Neuronal stem cell (in vitro differentiated cells): Measurements from ENCODE around the gene SH2D3C.
"Not testable (repeated sequence)": the region's sequence is repeated elsewhere in the genome, so short reads cannot be mapped to it uniquely, and the experiment has no call there.

Experiments
- DNase-seq: peaks from one replicate; pipeline ENCODE4 v3.0.0-alpha.2; 2013; ENCODE audit warnings: low spot score
- H2AFZ ChIP-seq: one replicate; pipeline ENCODE4 v1.6.1; 2013; ENCODE audit warnings: mild to moderate bottlenecking, low read length, inconsistent platforms
- H2AK5ac ChIP-seq: 2 replicates; pipeline ENCODE4 v1.6.1; 2013; ENCODE audit warnings: low read depth, mild to moderate bottlenecking, inconsistent platforms, low read length, moderate library complexity, mixed read lengths
- H2BK120ac ChIP-seq: 2 replicates; pipeline ENCODE4 v1.6.1; 2013; ENCODE audit warnings: low read depth, mild to moderate bottlenecking, inconsistent platforms, low read length, moderate library complexity, mixed read lengths
- H2BK12ac ChIP-seq: one replicate; pipeline ENCODE4 v1.6.1; 2013; ENCODE audit warnings: low read length, inconsistent platforms
- H2BK15ac ChIP-seq: 2 replicates; pipeline ENCODE4 v1.6.1; 2013; ENCODE audit warnings: mild to moderate bottlenecking, low read length, inconsistent platforms, mixed read lengths
- H2BK5ac ChIP-seq: one replicate; pipeline ENCODE4 v1.6.1; 2013; ENCODE audit warnings: inconsistent platforms, mild to moderate bottlenecking, low read length, moderate library complexity
- H3K14ac ChIP-seq: one replicate; pipeline ENCODE4 v1.6.1; 2013; ENCODE audit warnings: low read length, inconsistent platforms
- H3K18ac ChIP-seq: 2 replicates; pipeline ENCODE4 v1.6.1; 2013; ENCODE audit warnings: low read length, inconsistent platforms
- H3K23ac ChIP-seq: 2 replicates; pipeline ENCODE4 v1.6.1; 2013; ENCODE audit warnings: low read depth, mild to moderate bottlenecking, mixed read lengths, low read length, inconsistent platforms; ENCODE audit not compliant: poor library complexity
- H3K27ac ChIP-seq: replicated peaks from 3 replicates; pipeline ENCODE4 v1.5.1; 2013; ENCODE audit warnings: low read length, inconsistent platforms
- H3K27me3 ChIP-seq, 3 experiments: 2 replicates each; pipeline ENCODE4 v1.6.1; 2013; ENCODE audit warnings: low read length in 3 of 3, mild to moderate bottlenecking in 2 of 3, inconsistent platforms in 1 of 3, low read depth in 1 of 3, mixed read lengths in 1 of 3, moderate library complexity in 1 of 3; ENCODE audit not compliant: control insufficient read depth in 3 of 3, insufficient read depth in 3 of 3
- H3K36me3 ChIP-seq, 2 donors: replicated peaks in 1 of 2; 2 replicates each; pipeline ENCODE4 v1.6.1; 2013; ENCODE audit warnings: low read length in 2 of 2; ENCODE audit not compliant: control insufficient read depth in 2 of 2, insufficient read depth in 2 of 2
- H3K4ac ChIP-seq: 2 replicates; pipeline ENCODE4 v1.6.1; 2013; ENCODE audit warnings: inconsistent platforms, mild to moderate bottlenecking, low read length, moderate library complexity
- H3K4me1 ChIP-seq, 2 donors: 1 replicate in 1 of 2; 2 replicates in 1 of 2; pipeline ENCODE4 v1.6.1; 2013; ENCODE audit warnings: low read length in 2 of 2, low read depth in 1 of 2; ENCODE audit not compliant: control insufficient read depth in 2 of 2, insufficient read depth in 1 of 2
- H3K4me2 ChIP-seq: one replicate; pipeline ENCODE4 v1.6.1; 2013; ENCODE audit warnings: mild to moderate bottlenecking, low read length, inconsistent platforms; ENCODE audit not compliant: insufficient read depth, poor library complexity, severe bottlenecking
- H3K4me3 ChIP-seq, 2 donors: 2 replicates each; pipeline ENCODE4 v1.5.1; 2013; ENCODE audit warnings: low read length in 2 of 2, mild to moderate bottlenecking in 2 of 2, inconsistent platforms in 1 of 2, moderate library complexity in 1 of 2
- H3K79me1 ChIP-seq: one replicate; pipeline ENCODE4 v1.6.1; 2013; ENCODE audit warnings: low read depth, mild to moderate bottlenecking, inconsistent platforms, low read length, moderate library complexity
- H3K9ac ChIP-seq: one replicate; pipeline ENCODE4 v1.6.1; 2013; ENCODE audit warnings: mild to moderate bottlenecking, low read depth, low read length, inconsistent platforms; ENCODE audit not compliant: poor library complexity
- H3K9me3 ChIP-seq, 2 donors: replicated peaks in 1 of 2; 2 replicates each; pipeline versions ENCODE3 to v1.6.1; 2013; ENCODE audit warnings: low read length in 2 of 2, mild to moderate bottlenecking in 2 of 2, inconsistent platforms in 1 of 2, low read depth in 1 of 2, mixed read lengths in 1 of 2, moderate library complexity in 1 of 2; ENCODE audit not compliant: control insufficient read depth in 2 of 2, insufficient read depth in 1 of 2
- H4K8ac ChIP-seq: one replicate; pipeline ENCODE4 v1.6.1; 2013; ENCODE audit warnings: low read depth, mild to moderate bottlenecking, inconsistent platforms, low read length, moderate library complexity
- H4K91ac ChIP-seq: one replicate; pipeline ENCODE4 v1.6.1; 2013; ENCODE audit warnings: low read length, low read depth, mild to moderate bottlenecking, inconsistent platforms; ENCODE audit not compliant: poor library complexity
- WGBS, 2 donors: extraction: QIAGEN DNeasy Blood & Tissue Kit; methylation state at CpG; one replicate each; pipeline ENCODE4 v1.1.7; 2013; ENCODE audit warnings: missing lambda C conversion rate in 2 of 2, mixed read lengths in 1 of 2; ENCODE audit not compliant: insufficient read length in 2 of 2, insufficient replicate concordance in 1 of 2; ENCODE audit errors: extremely low coverage in 2 of 2; 5-methylcytosine and 5-hydroxymethylcytosine counted together

Gene SH2D3C

DNA sequence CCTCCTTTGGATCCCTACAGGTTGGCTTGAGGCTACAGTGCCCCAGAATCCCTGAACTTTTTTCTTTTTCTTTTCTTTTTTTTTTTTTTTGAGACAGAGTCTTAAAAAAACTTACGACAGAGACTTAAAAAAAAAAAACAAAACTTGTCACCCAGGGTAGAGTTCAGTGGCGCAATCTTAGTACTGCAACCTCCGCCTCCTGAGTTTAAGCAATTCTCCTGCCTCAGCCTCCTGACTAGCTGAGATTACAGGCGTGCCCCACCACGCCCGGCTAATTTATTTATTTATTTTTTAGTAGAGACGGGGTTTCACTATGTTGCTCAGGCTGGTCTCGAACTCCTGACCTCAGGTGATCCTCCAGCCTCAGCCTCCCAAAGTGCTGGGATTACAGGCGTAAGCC is 2.4 kb upstream of the SH2D3C start:
- not testable (repeated sequence) for H2AFZ ChIP-seq, H3K9ac ChIP-seq, H3K23ac ChIP-seq, H3K9me3 ChIP-seq, H3K27ac ChIP-seq, H3K4me3 ChIP-seq, H3K14ac ChIP-seq, H4K91ac ChIP-seq, H4K8ac ChIP-seq, H3K18ac ChIP-seq, DNase-seq, H3K79me1 ChIP-seq, H3K4me2 ChIP-seq, H3K4ac ChIP-seq, H3K36me3 ChIP-seq
- peaks cover 0 to 26% (median 0%) of the 10 kb centered on the region in 3 experiments for H3K27me3 ChIP-seq
- H2BK5ac ChIP-seq, result peak overlapping the region; percentile 68
- peak overlapping the region; percentile 99 for H2AK5ac ChIP-seq
- peaks cover 12 to 22% of the 10 kb centered on the region in 2 donors for H3K4me1 ChIP-seq
- H2BK15ac ChIP-seq, result peak overlapping the region; percentile 97
- H2BK120ac ChIP-seq, result peak overlapping the region; percentile 96
- WGBS, 2 donors, result no CpG with 5 or more reads among the region's 9 CpGs
- H2BK12ac ChIP-seq, result peak overlapping the region; percentile 89

DNA sequence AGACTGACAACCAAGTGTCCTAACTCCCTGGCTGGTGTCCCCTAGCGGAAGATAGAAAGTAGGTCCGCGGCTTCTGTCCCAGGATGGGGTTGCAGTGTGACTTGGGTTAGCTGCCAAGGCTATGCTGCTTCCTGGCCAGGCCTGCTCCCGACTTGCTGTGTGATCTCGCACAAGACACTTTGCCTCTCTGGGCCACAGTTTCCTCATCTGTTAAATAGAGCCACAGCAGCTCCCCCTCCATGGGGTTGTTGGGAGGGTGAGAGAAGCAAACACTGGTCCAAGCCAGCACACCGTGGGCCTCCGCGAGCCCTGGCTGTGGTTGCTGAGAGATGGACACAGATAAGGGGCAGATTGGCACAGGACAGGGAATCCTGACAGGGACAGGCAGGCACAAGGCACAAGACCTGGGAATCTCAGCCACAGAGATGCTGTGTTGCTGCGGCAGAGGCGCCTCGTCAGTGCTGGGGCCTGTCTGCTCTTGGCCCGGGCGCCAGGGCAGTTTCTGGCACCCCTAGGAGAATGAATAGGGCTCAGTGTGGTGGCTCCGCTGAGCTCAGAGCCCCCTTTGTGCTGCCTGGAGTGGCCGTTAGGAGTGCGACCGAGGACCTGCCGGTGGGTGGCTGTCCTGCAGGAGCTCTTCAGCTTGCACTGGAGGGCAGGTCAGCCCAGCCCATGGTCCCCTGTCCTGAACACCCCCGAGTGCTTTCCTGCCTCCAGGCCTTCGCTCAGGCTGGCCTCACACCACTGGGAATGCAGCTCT is 1.8 kb upstream of the SH2D3C start:
- H3K36me3 ChIP-seq, result no peaks in the 10 kb centered on the region
- H3K27ac ChIP-seq, result peak overlapping the region; percentile 53
- no peaks in the 10 kb centered on the region for H3K79me1 ChIP-seq
- peak overlapping the region; percentile 90 for H3K14ac ChIP-seq
- peak overlapping the region; percentile 97 for H2BK15ac ChIP-seq
- H2BK120ac ChIP-seq, result peak overlapping the region; percentile 96
- H3K27me3 ChIP-seq, result peaks cover 0 to 26% (median 0%) of the 10 kb centered on the region in 3 experiments
- no peak overlapping the region for H4K8ac ChIP-seq
- no peak overlapping the region for H3K4me2 ChIP-seq
- WGBS, 2 donors, result no CpG with 5 or more reads among the region's 20 CpGs
- H3K23ac ChIP-seq, result no peak overlapping the region
- peak overlapping the region; percentile 61 for H2AFZ ChIP-seq
- H3K9ac ChIP-seq, result peak overlapping the region; percentile 36
- H2BK12ac ChIP-seq, result peak overlapping the region; percentile 89
- no peak overlapping the region for H3K4me3 ChIP-seq
- H2BK5ac ChIP-seq, result peak overlapping the region; percentile 68
- H3K9me3 ChIP-seq, result no peaks in the 10 kb centered on the region
- H4K91ac ChIP-seq, result peak overlapping the region; percentile 68
- peak overlapping the region; percentile 99 for H2AK5ac ChIP-seq
- peak overlapping the region; percentile 10 for H3K4ac ChIP-seq
- H3K18ac ChIP-seq, result peak overlapping the region; percentile 70
- H3K4me1 ChIP-seq, result peaks cover 12 to 22% of the 10 kb centered on the region in 2 donors
- DNase-seq, result no peak

DNA sequence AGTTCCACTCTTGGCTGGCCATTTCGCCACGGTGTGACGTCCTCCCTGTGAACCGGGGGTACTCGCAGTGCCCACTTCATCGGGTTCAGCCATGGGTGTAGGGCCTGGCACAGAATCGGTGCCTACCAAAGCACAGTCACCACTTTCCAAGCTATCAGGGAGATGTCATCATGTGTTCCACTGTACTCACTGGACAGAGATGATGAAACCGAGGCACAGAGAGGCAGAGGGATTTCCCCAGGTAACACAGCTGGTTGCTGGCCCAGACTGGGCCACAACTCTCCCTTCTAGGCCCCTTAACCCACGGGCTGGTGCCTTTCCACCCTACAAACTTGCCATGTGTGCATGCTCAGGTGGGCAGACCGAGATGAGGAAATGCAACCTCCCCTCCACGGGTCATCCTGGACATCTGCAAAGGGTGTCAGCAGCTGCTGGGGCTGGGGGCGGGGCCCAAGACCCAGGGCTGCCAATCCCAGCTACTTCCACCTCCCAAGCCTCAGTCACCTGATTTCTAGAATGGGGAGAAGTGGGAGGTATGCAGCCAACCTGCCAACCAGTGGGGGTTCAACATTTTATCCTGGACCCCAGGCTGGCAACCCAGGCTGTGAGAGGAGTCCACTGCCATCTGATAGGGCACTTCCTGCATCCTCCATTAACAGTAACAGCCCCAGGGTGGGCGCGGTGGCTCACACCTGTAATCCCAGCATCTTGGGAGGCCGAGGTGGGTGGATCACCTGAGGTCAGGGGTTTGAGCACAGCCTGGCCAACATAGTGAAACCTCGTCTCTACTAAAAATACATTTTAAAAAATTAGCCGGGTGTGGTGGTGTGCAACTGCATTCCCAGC is 893 bp upstream of the SH2D3C start:
- no CpG with 5 or more reads among the region's 17 CpGs for WGBS, 2 donors
- H2BK12ac ChIP-seq, result peak overlapping the region; percentile 69
- H2BK5ac ChIP-seq, result peak overlapping the region; percentile 47
- H2AK5ac ChIP-seq, result peak overlapping the region; percentile 73
- H2BK120ac ChIP-seq, result no peak overlapping the region
- H2BK15ac ChIP-seq, result peak overlapping the region; percentile 0
- no peak overlapping the region for H2AFZ ChIP-seq
- H3K79me1 ChIP-seq, result no peaks in the 10 kb centered on the region
- no peaks in the 10 kb centered on the region for H3K9me3 ChIP-seq
- peaks cover 9 to 22% of the 10 kb centered on the region in 2 donors for H3K4me1 ChIP-seq
- no peak for DNase-seq
- H4K8ac ChIP-seq, result no peak overlapping the region
- H3K27ac ChIP-seq, result no peak overlapping the region
- H3K14ac ChIP-seq, result no peak overlapping the region
- peak overlapping the region; percentile 27 for H3K23ac ChIP-seq
- peak overlapping the region; percentile 45 for H3K9ac ChIP-seq
- peak overlapping the region; percentile 77 for H4K91ac ChIP-seq
- H3K4me2 ChIP-seq, result no peak overlapping the region
- peaks cover 0 to 29% (median 0%) of the 10 kb centered on the region in 3 experiments for H3K27me3 ChIP-seq
- H3K4ac ChIP-seq, result no peak overlapping the region
- peak overlapping the region; percentile 76 for H3K18ac ChIP-seq
- H3K4me3 ChIP-seq, result peak overlapping the region in 1 of 2 donors; percentile 39
- H3K36me3 ChIP-seq, result no peaks in the 10 kb centered on the region
